ENCODE measurements around the gene EPHA6. TPM values are rescaled to one million over a fixed set of nuclear protein-coding genes. Genes with fewer than 3 reads are reported as not detected.
A peak's percentile ranks its signal among the peaks of the same experiment; 100 is the strongest.

The EPHA6 gene
- total and polyA plus RNA-seq, 9 of the 15 experiments (the other 6 are each of a cell fraction or from before 2014, with no cell fraction given): not detected

DNA sequence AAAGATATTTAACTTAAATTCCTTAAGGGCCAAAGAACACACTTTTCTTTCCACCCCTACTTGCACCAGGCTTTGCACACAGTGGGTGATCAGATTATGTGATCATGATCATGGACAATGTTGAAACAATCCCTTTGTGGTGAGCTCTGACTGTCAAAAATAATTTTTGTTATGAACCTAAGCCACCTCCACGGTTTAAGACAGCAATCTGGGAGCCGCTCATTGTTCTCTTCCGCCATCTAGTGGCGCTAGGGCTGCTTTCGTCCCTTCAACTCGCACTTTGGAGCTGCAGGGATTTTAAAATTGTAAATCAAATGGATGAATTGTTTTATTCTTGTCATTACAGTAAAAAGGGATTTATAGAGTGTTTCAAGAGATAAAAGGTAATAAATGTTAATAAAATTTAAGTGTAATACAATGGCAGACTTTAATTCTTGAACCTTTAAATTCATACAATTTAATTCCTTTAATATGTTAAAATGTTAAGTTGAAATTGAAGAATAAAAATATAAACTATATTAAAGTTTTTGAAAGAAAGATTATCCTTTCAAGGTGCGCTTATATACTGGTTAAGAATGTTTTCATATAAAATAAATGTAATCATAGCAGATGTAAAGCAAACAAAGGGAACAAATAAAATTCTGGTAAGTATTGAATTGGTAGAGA lies 904.9 kb downstream of the EPHA6 start:
- in situ Hi-C loops (cut with MboI) (no loop called here), intact Hi-C loops (cut with micrococcal nuclease) (loop anchor here (2.0 kb wide), 1 partner anchor 304 kb away; no protein-coding TSS in a partner anchor)
- peak; percentile 35 for FAIRE-seq
- H3K9me1 ChIP-seq (ENCODE audit: control insufficient read depth, insufficient read depth, low read length): no peaks in the 10 kb centered on the region
- no peaks in the 10 kb centered on the region for H3K27me3 ChIP-seq (ENCODE audit: control insufficient read depth in 2 of 2, insufficient read depth in 2 of 2, low read length in 2 of 2)
- no peaks in the 10 kb centered on the region for H3K79me2 ChIP-seq (ENCODE audit: control insufficient read depth, insufficient read depth, low read length)
- peak; percentile 81 for ATAC-seq
- H3K4me3 ChIP-seq: no peak overlapping the region
- H3K4me1 ChIP-seq (replicated peaks in 1 of 2; ENCODE audit: control insufficient read depth in 2 of 2, insufficient read depth in 2 of 2, low read length in 2 of 2): no peaks in the 10 kb centered on the region
- H4K20me1 ChIP-seq (replicated peaks; ENCODE audit: control insufficient read depth, insufficient read depth, low read length): no peaks in the 10 kb centered on the region
- no TSS peak for BruUV-seq (replicated peaks)
- no peak overlapping the region for H2AFZ ChIP-seq (ENCODE audit: low read depth, low read length)
- POLR2A ChIA-PET: interaction anchor here (1.1 kb wide), 1 partner anchor 30 kb away, joined by 3 read pairs; no protein-coding TSS in a partner anchor
- 0% methylated on average over 6 of the region's 7 CpGs for WGBS (ENCODE audit: insufficient coverage, low coverage, missing lambda C conversion rate)
- H3K36me3 ChIP-seq (ENCODE audit: control insufficient read depth, insufficient read depth, low read length): no peaks in the 10 kb centered on the region
- no peaks in the 10 kb centered on the region for H3K9me3 ChIP-seq (replicated peaks; ENCODE audit: control insufficient read depth, insufficient read depth, low read depth, low read length)
- H3K27ac ChIP-seq (ENCODE audit: extremely low read depth, low read depth, low read length): no peak overlapping the region
- DNase-seq (ENCODE audit: extremely low read depth in 1 of 4, low spot score in 3 of 4): peak; percentile 30 to 66 (median 32)
- no peak overlapping the region for H3K4me2 ChIP-seq (ENCODE audit: insufficient read depth, low read length)
- CTCF ChIA-PET (ENCODE audit: low intra/inter-chr PET ratio): interaction anchor here (0.7 kb wide), 1 partner anchor 856 kb away, joined by 3 read pairs; no protein-coding TSS in a partner anchor
- H3K9ac ChIP-seq (ENCODE audit: insufficient read depth in 1 of 2, low read depth in 2 of 2, low read length in 2 of 2): no peak overlapping the region
- TF ChIP-seq, protein P1, sequence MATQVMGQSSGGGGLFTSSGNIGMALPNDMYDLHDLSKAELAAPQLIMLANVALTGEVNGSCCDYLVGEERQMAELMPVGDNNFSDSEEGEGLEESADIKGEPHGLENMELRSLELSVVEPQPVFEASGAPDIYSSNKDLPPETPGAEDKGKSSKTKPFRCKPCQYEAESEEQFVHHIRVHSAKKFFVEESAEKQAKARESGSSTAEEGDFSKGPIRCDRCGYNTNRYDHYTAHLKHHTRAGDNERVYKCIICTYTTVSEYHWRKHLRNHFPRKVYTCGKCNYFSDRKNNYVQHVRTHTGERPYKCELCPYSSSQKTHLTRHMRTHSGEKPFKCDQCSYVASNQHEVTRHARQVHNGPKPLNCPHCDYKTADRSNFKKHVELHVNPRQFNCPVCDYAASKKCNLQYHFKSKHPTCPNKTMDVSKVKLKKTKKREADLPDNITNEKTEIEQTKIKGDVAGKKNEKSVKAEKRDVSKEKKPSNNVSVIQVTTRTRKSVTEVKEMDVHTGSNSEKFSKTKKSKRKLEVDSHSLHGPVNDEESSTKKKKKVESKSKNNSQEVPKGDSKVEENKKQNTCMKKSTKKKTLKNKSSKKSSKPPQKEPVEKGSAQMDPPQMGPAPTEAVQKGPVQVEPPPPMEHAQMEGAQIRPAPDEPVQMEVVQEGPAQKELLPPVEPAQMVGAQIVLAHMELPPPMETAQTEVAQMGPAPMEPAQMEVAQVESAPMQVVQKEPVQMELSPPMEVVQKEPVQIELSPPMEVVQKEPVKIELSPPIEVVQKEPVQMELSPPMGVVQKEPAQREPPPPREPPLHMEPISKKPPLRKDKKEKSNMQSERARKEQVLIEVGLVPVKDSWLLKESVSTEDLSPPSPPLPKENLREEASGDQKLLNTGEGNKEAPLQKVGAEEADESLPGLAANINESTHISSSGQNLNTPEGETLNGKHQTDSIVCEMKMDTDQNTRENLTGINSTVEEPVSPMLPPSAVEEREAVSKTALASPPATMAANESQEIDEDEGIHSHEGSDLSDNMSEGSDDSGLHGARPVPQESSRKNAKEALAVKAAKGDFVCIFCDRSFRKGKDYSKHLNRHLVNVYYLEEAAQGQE (IDR thresholded peaks at IDR 0.05; ENCODE audit: borderline replicate concordance): peak; percentile 15; the same call in 1 of the 2 replicates
- TF ChIP-seq, protein P1 (CRISPR knock-in tag; IDR thresholded peaks at IDR 0.05; ENCODE audit: low read depth): no peak
- TF ChIP-seq SMARCC2 (IDR thresholded peaks at IDR 0.05; ENCODE audit: low read depth) (no peak), RAD21 (CRISPR knock-in tag; conservative IDR thresholded peaks at IDR 0.05 in 1 of 2, IDR thresholded peaks at IDR 0.05 in 1 of 2) (peak; percentile 49 to 62), ZNF165 (CRISPR knock-in tag; IDR thresholded peaks at IDR 0.05; ENCODE audit: borderline replicate concordance) (no peak), POLR2AphosphoS2 (IDR thresholded peaks at IDR 0.05; ENCODE audit: low read length) (no peak), RFX1 (IDR thresholded peaks at IDR 0.05) (no peak), EHMT2 (IDR thresholded peaks at IDR 0.05) (no peak), SMC3 (conservative IDR thresholded peaks at IDR 0.05; ENCODE audit: insufficient read depth, low read depth, low read length) (peak; percentile 56; the same call in 1 of the 2 replicates), C11orf30 (IDR thresholded peaks at IDR 0.05; ENCODE audit: low read depth) (no peak)
- TF ChIP-seq, protein P2, sequence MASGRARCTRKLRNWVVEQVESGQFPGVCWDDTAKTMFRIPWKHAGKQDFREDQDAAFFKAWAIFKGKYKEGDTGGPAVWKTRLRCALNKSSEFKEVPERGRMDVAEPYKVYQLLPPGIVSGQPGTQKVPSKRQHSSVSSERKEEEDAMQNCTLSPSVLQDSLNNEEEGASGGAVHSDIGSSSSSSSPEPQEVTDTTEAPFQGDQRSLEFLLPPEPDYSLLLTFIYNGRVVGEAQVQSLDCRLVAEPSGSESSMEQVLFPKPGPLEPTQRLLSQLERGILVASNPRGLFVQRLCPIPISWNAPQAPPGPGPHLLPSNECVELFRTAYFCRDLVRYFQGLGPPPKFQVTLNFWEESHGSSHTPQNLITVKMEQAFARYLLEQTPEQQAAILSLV (tag; IDR thresholded peaks at IDR 0.05): no peak

All from K562 (cell line).